ENCODE data around the gene GTPBP6.
"Not testable (repeated sequence)": the region's sequence is repeated elsewhere in the genome, so short reads cannot be mapped to it uniquely, and the experiment has no call there.

GTPBP6 gene

DNA sequence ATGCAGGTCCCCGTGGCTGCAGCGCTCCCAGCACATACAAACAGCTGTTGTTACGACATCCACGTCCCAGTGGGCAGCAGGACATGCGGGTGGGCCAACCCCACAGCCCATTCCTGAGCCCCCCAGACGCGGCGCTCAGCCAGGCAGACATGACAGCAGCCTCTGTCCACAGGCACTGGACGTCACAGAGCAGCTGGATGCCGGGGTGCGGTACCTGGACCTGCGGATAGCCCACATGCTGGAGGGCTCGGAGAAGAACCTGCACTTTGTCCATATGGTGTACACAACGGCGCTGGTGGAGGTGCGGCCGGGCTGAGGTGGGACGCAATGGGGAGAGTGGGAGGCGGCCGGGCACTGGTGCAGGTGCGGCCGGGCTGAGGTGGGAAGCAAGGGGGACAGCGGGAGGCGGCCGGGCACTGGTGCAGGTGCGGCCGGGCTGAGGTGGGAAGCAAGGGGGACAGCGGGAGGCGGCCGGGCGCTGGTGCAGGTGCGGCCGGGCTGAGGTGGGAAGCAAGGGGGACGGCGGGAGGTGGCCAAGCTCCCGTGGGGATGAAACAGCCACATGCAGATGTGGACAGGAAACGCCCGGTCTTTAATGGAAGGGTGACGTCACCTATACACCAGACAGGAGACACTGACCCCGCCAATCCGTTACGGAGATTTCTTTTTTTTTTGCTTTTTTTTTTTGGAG lies 28.0 kb downstream of the GTPBP6 start:
- DNase-seq = no peak

DNA sequence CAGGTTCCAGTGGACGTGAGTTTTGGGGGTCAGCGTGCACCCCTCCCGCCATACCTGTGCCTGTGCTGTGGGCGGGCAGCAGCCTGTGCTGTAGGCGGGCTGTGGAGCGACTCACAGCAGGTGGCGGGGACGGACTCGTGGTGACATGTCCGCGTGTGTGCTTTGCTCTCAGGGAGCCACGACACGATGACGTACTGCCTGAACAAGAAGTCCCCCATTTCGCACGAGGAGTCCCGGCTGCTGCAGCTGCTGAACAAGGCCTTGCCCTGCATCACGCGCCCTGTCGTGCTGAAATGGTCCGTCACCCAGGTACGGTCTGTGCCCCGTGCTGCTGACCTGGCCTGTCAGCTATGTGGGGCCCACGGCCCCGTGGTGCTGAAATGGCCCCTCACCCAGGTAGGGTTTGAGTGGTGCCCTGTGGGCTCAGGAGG lies 30.0 kb downstream of the GTPBP6 start:
- DNase-seq = no peak

DNA sequence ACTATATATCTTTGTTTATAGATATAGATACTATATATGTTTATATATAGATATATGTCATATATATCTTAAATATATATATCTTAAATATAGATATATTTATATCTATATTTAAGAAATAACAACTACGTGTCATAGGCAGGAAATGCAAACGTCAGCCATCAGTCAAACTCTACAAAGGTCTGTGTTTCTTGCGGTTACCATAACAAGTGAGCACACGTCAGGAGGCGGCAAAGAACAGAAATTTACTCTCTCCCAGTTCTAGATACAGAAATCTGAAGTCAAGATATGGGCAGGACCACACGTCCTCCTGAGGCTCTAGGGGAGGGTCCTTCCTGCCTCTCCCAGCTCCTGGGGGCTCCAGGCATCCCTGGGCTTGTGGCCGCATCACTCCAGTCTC lies 30.9 kb downstream of the GTPBP6 start:
- no peak for DNase-seq

DNA sequence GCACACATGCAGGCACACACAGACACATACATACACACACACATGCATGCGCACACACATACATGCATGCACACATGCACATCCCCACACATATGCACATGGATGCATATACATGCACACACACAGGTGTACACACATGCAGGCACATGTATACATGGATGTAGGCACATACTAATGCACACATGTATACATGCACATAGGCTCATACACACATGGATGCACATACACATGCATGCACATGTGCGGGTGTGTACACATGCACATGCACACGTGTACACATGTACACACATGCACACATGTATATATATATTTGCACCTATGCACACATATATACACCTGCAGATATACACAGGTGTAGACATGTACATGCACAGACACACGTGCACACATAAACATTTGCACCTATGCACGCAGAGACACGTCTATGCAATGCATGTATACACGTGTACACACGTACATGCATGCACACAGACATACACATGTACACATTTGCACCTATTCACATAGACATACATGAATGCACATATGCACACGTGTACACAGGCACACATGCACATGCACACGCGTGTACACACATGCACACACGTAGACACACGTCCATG lies 33.4 kb downstream of the GTPBP6 start:
- DNase-seq = no peak

DNA sequence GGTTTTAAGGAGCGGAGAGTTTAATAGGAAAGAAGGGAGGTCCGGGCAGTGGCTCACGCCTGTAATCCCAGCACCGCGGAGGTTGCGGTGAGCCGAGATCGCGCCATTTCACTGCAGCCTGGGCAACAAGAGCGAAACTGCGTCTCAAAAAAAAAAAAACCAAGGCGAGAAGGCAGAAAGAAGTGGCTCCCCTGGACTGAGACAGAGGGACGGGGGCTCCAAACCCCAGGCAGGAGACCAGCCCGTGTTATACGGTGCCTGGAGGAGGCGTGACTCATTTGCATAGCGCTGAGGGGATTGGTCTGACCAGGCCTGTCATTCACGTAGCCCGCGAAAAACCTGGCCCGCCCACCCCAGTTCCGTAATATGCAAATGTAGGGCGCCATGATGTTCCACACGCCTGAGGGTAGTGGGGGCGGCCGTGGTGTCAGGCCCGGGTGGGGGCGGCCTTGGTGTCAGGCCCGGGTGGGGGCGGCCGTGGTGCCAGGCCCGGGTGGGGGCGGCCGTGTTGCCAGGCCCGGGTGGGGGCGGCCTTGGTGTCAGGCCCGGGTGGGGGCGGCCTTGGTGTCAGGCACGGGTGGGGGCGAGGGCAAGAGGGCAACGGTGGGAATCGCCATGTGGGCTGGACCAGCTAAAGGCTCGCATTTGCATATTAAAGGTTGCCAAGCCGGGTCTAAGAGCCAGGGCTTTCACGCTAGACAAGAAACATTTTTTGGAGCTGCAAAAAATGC lies 35.3 kb downstream of the GTPBP6 start:
- no peak for DNase-seq

DNA sequence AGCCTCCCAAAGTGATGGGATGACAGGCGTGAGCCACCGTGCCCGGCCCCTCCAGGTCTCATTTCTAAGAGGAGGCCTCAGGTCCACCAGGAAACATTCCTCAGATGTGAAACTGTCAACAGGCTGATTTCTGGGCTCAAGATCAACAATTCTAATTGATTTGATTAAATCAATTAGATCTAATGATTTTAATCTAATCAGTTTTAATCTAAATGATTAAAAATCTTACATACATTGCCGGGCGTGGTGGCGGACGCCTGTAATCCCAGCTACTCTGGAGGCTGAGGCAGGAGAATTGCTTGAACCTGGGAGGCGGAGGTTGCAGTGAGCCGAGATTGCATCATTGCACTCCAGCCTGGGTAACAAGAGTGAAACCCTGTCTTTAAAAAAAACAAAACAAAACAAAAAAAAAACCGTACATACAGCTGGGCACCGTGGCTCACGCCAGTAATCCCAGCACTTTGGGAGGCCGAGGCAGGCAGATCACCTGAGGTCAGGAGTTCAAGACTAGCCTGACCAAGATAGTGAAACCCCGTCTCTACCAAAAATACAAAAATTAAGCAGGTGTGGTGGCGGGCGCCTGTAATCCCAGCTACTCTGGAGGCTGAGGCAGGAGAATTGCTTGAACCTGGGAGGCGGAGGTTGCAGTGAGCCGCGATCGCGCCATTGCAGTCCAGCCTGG lies 36.5 kb downstream of the GTPBP6 start:
- not testable (repeated sequence) for DNase-seq

DNA sequence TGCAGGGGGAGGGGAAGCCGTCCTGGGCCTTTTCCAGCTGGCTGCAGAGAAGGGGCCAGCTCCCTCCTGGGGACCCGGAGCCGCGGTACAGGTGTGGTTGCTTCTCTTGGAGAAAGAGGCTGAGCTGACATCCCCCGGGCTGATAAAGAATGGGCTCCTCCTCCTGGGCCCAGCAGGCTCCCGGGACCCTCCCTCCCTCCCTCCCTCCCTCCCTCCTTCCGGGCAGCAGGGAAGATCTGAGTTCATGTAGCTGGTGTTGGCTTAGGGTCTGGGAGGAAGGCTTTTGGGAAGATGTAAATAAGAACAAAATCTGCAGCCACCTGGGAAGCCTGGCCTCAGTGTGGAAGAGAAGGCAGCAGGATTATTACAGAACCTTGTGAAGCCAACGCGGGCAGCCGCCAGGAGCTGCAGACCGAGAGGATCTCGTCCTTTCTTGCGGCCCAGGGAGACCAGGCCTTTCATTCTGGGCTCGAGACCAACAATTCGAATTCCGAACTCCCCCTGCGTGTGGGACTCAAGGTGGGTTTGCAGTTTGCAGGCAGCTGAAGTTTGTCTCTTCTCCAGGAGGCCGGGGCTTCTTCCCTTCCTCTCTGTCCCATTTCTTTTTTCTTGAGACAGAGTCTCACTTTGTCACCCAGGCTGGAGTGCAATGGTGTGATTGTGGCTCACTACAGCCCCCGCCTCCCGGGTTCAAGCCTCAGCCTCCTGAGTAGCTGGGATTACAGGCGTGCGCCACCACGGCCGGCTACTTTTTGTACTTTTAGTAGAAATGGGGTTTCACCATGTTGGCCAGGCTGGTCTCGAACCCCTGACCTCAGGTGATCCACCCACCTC lies 37.2 kb downstream of the GTPBP6 start, which contains the start of gene PLCXD1:
Gene PLCXD1, plus strand, starts transcription at position 216 of the 834 bp plus-strand sequence. CDS start 2,807 bp downstream, outside the sequence.
- no peak for DNase-seq

DNA sequence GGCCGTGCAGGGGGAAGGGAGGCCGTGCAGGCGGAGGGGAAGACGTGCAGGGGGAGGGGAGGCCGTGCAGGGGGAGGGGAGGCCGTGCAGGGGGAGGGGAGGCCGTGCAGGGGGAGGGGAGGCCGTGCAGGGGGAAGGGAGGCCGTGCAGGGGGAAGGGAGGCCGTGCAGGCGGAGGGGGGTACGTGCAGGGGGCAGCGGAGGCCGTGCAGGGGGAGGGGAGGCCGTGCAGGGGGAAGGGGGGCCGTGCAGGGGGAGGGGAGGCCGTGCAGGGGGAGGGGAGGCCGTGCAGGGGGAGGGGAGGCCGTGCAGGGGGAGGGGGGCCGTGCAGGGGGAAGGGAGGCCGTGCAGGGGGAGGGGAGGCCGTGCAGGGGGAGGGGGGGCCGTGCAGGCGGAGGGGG lies 37.9 kb downstream of the GTPBP6 start:
- not testable (repeated sequence) for DNase-seq

DNA sequence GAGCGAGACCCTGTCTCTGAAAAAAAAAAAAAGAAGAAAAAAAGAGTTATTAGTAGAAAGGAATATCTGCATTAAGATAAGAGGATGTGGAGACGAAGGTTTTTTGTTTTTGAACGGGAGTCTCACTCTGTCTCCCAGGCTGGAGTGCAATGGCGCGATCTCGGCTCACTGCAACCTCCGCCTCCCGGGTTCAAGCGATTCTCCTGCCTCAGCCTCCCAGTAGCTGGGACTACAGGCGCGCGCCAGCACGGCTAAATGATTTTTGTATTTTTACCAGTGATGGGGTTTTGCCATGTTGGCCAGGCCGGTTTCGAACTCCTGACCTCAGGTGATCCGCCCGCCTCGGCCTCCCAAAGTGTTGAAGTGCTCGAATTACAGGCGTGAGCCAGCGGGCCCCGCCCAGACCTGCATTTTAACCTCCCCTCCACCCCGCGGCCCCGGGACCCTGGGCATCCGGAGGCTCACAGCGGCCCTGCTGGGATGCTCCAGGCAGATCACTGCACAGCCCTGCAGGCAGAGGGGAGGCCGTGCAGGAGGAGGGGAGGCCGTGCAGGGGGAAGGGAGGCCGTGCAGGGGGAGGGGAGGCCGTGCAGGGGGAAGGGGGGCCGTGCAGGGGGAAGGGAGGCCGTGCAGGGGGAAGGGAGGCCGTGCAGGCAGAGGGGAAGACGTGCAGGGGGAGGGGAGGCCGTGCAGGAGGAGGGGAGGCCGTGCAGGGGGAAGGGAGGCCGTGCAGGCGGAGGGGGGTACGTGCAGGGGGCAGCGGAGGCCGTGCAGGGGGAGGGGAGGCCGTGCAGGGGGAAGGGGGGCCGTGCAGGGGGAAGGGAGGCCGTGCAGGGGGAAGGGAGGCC lies 38.6 kb downstream of the GTPBP6 start:
- DNase-seq = not testable (repeated sequence)

DNA sequence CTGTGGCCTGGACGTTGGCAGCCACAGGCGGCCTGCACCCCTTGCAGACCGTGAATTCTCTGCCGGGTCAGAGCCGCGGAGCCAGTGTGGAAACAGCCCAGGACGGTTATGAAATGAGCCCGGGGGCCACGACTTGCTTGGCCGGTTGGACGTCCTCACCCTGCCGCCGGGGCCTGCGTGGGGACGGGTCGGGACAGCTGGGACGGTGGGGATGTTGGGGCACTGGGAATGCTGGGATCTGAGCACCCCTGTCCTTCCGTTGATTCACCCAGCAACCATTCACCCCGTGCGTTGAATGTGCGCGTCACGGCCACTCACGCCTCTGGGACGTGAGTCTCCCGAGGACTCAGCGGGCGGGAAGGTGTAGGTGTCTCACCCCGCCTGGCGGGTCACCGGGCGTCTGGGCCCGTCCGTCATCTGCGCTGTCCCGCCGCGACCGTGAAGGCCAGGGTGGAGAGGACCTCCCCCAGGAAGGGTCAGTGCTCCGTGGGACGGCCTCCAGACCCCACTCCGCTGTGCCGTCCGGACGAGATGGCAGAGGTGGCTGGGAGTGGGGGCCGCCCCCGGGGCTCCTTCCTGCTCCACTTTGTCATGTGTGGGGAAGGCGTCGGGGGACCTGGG lies 41.9 kb downstream of the GTPBP6 start:
- no peak for DNase-seq

DNA sequence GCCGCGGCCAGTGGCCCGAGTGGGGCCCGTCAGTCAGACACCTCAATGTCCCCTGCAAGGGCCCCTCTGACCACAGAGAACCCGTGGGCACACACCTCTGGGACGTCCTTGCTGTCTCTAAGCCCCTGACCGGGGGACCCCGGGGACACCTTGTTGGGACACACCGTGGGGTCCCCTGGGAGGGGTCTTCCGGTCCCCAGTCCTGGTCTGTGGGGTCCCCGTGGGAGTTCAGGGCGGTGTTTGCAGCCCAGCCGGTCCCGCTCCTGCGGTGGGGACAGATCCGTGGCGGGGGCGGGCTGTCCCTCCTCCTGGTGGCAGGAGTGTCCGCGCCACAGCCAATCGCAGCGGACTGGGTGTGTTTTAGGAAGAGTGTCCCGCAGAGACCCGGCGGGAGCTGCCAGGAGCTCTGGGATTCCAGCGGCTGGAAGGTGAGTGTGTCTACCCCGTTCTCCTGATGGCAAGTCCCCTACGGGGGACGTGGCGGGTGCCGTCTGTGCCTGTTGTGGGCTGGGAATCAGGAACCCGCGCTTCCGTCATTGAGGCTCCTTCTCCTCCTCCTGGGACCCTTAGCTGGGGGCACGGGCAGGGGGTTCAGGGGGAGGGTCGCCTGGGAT lies 42.5 kb downstream of the GTPBP6 start:
- no peak for DNase-seq

DNA sequence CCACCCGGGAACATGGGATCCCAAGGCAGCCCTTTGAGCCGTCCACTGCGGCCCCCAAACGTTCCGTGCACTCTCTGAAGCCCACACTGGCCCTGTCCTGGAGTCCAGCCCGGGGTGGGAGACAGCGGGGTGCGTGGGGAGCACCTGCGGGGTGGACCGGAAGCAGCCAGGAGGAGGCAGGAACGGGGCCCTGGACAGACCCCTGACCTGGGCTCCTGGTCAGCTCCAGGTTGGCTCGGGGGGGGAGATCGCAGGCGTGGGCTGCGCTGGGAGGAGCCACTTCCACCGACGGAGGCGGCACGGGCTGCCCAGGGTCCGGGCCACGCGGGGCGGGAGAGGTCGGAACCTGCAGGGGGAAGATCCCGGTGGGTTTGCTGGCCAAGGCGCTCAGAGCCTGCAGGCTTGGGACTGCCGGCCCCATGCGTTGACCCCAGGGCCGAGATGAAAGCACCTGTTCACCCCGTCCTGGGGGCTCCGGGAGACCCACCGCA lies 43.1 kb downstream of the GTPBP6 start:
- DNase-seq = no peak

DNA sequence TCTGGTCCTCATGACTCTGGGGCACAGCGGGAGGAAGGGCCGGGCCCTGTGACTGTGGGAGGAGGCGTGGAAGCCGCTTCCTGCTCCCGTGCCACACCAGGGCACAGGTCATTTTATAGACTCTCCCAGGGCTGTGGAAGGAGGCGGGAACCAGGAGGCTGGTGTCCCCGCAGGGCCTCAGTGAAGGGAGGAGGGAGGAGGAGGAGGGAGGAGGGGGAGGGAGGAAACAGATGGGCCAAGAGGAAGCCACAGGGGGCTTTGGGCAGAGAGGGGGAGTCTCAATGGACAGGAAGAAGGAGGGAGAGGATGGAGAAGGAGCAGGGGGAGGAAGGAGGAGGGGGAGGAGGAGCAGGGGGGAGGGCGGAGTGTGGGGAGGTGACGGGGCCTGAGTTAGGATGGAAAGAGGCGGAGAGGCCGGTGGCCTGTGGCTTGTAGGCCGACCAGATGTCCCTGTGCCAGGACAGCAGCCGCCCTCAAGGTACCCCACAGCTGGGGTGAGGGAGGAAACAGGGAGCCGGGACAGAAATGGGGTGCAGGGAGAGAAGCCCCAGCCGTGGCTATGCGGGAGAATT lies 43.6 kb downstream of the GTPBP6 start:
- no peak for DNase-seq

DNA sequence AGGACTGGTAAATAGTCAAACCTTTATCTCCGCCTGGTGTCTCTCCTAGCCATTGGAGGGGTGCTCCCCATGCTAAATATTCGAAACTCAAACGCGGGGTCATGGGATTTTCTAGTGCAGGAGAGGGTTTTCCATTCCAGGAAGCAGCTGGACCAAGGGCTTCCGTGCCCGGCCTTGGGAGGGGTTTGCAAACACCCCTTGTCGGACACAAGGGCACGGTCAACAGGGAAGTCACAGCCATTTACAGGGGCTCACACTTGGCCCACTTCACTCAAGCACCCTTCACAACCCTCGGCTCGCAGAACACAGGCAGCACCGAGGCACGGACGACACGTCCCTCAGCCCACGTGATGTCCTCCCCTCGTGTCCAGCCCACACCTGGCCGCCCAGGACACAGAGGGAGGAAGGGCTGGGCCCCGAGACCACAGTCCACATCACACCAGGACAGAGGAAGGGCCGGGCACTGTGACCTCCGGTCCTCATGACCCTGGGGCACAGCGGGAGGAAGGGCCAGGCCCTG lies 47.7 kb downstream of the GTPBP6 start:
- no peak for DNase-seq

DNA sequence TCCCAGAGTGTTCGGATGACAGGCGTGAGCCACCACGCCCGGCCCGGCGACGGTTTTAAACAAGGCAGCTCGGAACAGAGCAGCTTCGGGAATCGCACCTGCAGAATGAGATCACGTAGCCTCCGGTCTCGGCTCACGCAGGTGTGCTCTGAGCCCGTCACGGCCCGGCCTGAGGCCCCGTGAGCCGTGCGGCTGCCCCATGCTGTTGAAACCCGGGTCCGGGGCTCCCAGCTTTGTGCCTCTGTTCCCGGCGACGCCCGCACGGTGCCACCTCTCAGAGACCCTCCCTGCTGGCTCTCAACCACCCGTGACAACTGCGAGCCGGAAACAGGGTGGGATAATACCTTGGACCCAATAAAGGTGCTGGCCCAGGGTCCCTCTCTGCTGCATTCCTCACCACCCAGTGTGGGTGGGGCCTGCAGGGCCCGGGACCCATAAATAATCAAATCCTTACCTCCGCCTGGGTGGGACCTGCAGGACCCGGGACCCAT lies 50.8 kb downstream of the GTPBP6 start:
- no peak for DNase-seq

DNA sequence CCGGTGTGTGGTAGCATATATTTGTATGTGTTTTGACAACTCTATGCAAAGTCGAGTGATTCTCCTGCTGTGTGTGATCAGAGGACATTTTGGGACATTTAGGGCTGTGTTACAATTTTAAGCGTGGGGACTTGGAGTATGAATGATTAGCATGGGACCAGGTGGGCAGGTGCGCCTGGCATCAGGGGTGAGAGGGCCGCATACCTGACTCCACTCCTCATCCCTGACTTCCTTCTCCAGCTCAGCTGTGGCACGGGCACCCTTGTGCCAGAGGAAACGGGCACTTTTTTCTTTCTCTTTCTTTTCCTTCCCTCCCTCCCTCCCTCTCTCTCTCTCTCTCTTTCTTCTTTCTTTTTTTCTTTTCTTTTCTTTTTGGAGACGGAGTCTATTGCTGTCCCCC lies 53.1 kb downstream of the GTPBP6 start:
- no peak for DNase-seq

DNA sequence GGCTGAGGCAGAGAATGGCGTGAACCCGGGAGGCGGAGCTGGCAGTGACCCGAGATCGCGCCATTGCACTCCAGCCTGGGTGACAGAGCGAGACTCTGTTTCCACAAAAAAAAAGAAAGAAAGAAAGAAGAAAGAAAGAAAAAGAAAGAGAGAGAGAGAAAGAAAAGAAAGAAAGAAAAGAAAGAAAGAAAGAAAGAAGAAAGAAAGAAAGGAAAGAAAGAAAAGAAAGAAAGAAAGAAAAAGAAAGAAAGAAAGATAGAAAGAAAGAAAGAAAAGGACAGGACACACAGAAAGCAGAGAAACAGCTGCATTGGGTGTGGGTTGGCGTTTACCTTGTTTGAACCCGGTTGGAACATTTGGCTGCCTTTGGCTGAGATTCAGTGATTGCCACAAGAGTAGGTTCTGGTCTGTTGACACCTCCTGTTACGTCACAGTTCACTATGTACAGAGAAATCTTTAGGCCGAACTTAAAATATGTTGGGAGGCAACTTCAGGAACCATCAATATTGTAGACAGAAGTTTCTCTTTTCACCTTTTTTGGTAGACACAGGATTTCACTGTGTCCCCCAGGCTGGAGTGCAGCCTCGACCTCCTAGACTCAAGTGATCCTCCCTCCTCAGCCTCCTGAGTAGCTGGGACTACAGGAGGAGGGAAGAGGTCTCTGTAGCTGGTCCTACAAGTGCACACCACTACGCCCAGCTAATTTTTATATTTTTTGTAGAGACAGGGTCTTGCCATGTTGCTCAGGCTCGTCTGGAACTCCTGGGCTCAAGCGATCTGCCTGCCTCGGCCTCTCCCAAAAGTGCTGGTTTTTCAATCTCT lies 53.8 kb downstream of the GTPBP6 start:
- no peak for DNase-seq

DNA sequence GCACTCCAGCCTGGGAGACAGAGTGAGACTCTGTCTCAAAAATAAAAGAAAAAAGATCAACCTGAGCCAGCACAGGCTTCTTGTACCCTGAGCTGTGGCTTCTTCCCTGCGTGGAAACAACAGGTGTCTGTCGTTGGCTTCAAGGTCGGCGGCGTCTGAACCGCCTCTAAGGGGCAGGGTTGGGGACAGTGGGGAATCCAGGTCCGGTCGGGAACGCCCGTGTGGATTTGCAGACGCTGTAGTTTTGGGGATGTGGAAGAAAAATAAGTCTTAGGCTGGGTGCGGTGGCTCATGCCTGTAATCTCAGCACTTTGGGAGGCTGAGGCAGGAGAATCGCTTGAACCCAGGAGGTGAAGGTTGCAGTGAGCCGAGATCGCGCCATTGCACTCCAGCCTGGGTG lies 54.6 kb downstream of the GTPBP6 start:
- not testable (repeated sequence) for DNase-seq

Data from SW 1271 (cell line).